Parathyroid adenoma (tissue), 2 donors: ENCODE data around the gene VSTM4.

Experiments
- H2AFZ ChIP-seq: fragments of 300-600 bp; sonication (generic); one replicate; pipeline ENCODE4 v1.7.0; 2017; ENCODE audit warnings: antibody characterized with exemption, mild to moderate bottlenecking
- H3K27ac ChIP-seq: fragments of 300-600 bp; sonication (generic); one replicate; pipeline ENCODE4 v1.7.0; 2017
- H3K27me3 ChIP-seq: fragments of 300-600 bp; sonication (generic); one replicate; pipeline ENCODE4 v1.7.0; 2017; ENCODE audit warnings: low read length; ENCODE audit not compliant: control insufficient read depth, insufficient read depth
- H3K36me3 ChIP-seq: fragments of 300-600 bp; sonication (generic); one replicate; pipeline ENCODE4 v1.7.0; 2017; ENCODE audit warnings: low read length; ENCODE audit not compliant: control insufficient read depth, insufficient read depth
- H3K4me1 ChIP-seq: fragments of 300-600 bp; sonication (generic); one replicate; pipeline ENCODE4 v1.7.0; 2017; ENCODE audit warnings: control low read depth
- H3K4me2 ChIP-seq: fragments of 300-600 bp; sonication (generic); one replicate; pipeline ENCODE4 v1.7.0; 2017; ENCODE audit warnings: low read length
- H3K4me3 ChIP-seq: fragments of 300-600 bp; sonication (generic); one replicate; pipeline ENCODE4 v1.7.0; 2017; ENCODE audit warnings: low read depth, low read length
- H3K79me2 ChIP-seq: fragments of 300-600 bp; sonication (generic); one replicate; pipeline ENCODE4 v1.7.0; 2017; ENCODE audit warnings: control low read depth
- H3K9ac ChIP-seq: fragments of 300-600 bp; sonication (generic); one replicate; pipeline ENCODE4 v1.7.0; 2017; ENCODE audit warnings: mild to moderate bottlenecking
- H3K9me3 ChIP-seq: fragments of 300-600 bp; sonication (generic); one replicate; pipeline ENCODE4 v1.7.0; 2017; ENCODE audit warnings: low read length; ENCODE audit not compliant: control insufficient read depth
- TF ChIP-seq, protein P1 (sequence below): fragments of 300-600 bp; sonication (generic); IDR thresholded peaks from one replicate; pipeline ENCODE4 v1.7.0; 2017; ENCODE audit warnings: antibody characterized with exemption, mild to moderate bottlenecking
- donor health status: primary hyperparathyroidism.

VSTM4 gene

DNA sequence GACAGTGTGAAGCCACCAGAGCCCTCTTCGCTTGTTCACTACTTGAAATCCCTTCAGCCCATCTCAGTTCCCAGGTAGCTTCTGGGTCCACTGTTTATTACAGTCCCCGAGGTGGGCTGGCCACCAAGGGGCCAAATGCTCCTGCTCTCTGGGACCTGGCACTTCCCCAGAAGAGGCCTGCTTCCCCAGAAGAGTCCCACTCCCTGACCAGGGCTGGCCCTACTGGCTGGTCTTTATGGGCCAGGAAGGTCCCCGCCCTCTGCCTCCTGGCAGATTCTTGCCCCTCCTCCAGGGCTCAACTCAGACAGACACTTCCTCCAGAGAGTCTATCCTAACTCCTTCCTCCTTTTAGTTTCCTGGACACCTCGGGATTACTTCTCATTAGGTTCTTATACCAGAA lies 105.0 kb downstream of the VSTM4 start:
- no peaks in the 10 kb centered on the region for H3K27me3 ChIP-seq
- peaks cover 67% of the 10 kb centered on the region for H3K4me1 ChIP-seq
- H3K27ac ChIP-seq = peak overlapping the region; percentile 74
- no peaks in the 10 kb centered on the region for H3K9me3 ChIP-seq
- peak overlapping the region; percentile 8 for H2AFZ ChIP-seq
- H3K79me2 ChIP-seq = no peaks in the 10 kb centered on the region
- H3K4me3 ChIP-seq = no peak overlapping the region
- H3K36me3 ChIP-seq = no peaks in the 10 kb centered on the region
- H3K9ac ChIP-seq = no peak overlapping the region
- TF ChIP-seq, protein P1, sequence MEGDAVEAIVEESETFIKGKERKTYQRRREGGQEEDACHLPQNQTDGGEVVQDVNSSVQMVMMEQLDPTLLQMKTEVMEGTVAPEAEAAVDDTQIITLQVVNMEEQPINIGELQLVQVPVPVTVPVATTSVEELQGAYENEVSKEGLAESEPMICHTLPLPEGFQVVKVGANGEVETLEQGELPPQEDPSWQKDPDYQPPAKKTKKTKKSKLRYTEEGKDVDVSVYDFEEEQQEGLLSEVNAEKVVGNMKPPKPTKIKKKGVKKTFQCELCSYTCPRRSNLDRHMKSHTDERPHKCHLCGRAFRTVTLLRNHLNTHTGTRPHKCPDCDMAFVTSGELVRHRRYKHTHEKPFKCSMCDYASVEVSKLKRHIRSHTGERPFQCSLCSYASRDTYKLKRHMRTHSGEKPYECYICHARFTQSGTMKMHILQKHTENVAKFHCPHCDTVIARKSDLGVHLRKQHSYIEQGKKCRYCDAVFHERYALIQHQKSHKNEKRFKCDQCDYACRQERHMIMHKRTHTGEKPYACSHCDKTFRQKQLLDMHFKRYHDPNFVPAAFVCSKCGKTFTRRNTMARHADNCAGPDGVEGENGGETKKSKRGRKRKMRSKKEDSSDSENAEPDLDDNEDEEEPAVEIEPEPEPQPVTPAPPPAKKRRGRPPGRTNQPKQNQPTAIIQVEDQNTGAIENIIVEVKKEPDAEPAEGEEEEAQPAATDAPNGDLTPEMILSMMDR = no peak
- H3K4me2 ChIP-seq = no peak overlapping the region

DNA sequence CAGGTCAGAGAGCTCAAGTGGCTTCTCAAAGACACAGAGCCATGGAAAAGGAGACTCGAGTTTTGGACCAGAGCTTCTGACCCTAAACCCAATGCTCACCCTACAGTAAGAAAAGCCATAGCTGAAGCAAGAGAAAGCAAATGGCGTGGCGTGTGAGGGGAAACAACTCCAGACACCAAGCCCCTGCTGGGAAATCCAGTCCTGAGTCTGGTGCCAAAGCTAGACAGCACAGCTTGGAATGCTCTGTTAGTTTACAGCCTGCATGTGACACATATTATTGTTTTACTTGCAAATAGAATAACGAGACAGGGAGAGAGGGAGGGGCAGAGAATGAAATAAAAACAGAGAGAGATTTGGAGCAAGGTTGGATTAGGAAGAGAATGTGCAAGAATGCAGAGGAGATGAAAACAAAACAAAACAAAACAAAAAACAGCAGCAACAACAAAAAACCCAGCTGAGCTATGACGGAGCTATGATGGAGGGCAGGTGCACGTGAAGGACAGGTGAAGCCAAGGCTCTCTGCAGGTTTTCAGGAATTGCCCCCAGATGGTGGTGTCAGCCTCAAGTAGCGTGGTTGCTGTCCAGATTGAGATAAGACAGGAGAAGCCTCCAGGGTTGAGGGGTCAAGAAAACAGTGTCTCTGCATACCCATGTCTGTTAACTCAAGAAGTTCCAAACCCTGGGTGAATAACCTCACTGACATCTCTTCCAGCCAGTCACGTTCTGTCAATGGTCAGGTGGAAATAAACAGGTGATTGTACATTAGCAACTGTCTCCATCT lies 105.9 kb downstream of the VSTM4 start:
- Histone ChIP-seq H3K4me3 (no peak overlapping the region), H3K9me3 (no peaks in the 10 kb centered on the region), H3K4me1 (peaks cover 70% of the 10 kb centered on the region), H2AFZ (peak overlapping the region; percentile 59), H3K79me2 (no peaks in the 10 kb centered on the region), H3K27me3 (no peaks in the 10 kb centered on the region), H3K4me2 (no peak overlapping the region), H3K36me3 (no peaks in the 10 kb centered on the region), H3K27ac (peak overlapping the region; percentile 74), H3K9ac (no peak overlapping the region)
- TF ChIP-seq, protein P1 = no peak

DNA sequence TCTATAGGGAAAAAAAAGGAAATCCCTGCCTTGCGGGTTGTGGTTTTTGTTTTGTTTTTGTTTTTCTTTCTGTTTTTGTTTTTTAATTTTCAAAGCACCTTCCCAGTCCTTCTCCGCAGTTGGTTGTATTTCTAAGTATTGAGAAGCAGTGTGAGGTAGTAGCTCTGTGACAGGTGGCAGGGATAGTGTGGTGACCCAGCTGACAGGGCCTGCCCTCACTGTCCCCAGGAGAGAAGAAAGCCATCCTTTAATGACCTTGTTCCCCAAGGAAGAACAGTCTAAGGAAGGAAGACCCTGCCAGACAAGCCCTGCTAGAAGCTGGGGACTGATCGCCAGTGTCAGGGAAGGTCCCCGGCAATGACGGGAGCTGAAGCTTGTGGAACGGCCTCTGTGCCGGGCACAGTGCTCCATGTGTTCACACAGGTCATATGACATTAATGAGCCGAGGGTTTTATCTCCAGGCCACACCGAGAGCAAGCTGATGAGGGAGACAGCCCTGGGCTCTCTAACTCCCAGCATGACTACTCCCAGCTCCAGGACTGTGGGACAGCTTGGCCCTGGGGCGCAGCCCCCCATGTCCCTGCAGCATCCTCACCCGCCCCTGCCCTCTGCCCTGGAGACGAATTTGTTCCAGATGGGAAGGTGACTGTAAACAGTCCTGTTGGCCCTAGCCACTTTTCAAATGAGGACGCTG lies 106.7 kb downstream of the VSTM4 start:
- Histone ChIP-seq H3K9ac (no peak overlapping the region), H3K4me3 (no peak overlapping the region), H3K4me1 (peaks cover 67% of the 10 kb centered on the region), H2AFZ (peak overlapping the region; percentile 59), H3K27ac (peak overlapping the region; percentile 74), H3K79me2 (no peaks in the 10 kb centered on the region), H3K4me2 (no peak overlapping the region), H3K36me3 (no peaks in the 10 kb centered on the region), H3K9me3 (no peaks in the 10 kb centered on the region), H3K27me3 (no peaks in the 10 kb centered on the region)
- TF ChIP-seq, protein P1 = no peak

DNA sequence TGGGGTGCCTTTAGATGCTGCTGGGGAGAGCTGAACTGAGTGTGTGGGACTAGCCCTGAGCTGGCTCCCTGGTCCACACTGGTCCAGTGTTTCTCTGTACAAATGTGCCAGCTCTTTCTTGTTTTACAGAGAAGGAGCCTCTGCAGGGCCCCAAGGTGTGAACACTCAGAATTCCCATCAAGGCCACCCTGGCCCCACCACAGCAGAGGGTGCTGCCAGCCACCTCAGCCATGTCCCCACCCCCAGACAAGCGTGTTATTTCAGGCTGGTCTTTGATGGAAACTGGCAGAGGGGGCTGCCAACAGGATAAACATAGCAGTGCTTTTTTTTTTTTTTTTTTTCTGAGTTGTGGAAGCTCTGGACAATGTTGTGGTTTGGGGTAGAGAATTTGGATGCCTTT lies 107.2 kb downstream of the VSTM4 start:
- no peak overlapping the region for H3K4me3 ChIP-seq
- no peaks in the 10 kb centered on the region for H3K9me3 ChIP-seq
- no peaks in the 10 kb centered on the region for H3K79me2 ChIP-seq
- no peaks in the 10 kb centered on the region for H3K27me3 ChIP-seq
- TF ChIP-seq, protein P1 = no peak
- H3K36me3 ChIP-seq = no peaks in the 10 kb centered on the region
- H3K27ac ChIP-seq = peak overlapping the region; percentile 74
- H3K9ac ChIP-seq = no peak overlapping the region
- H3K4me1 ChIP-seq = peaks cover 62% of the 10 kb centered on the region
- peak overlapping the region; percentile 31 for H2AFZ ChIP-seq
- no peak overlapping the region for H3K4me2 ChIP-seq
